Endometrial microvascular endothelial cells (primary cell): ENCODE data around the gene ERAS. TPM values are rescaled to one million over a fixed set of nuclear protein-coding genes. Genes with fewer than 3 reads are reported as not detected.

Experiments used
- total RNA-seq: library from RNA; depleted of rRNA; stranded (reverse); fragments of >200 nt; gene quantifications from one replicate; pipeline ENCODE4 v1.2.3, GENCODE V29; 2015; ENCODE audit errors: inconsistent ontology term

Gene ERAS
- total RNA-seq, 1 donor from 2014 or later = not detected

Other genes with a start within 250 kb of the ERAS start
- gene WDR13, start 229.0 kb upstream of the ERAS start, total RNA-seq = 120 TPM
- not detected for gene WAS, start 142.7 kb upstream of the ERAS start, total RNA-seq
- 25.3 TPM for gene SUV39H1, start 129.8 kb upstream of the ERAS start, total RNA-seq
- not detected for gene GLOD5, start 64.8 kb upstream of the ERAS start, total RNA-seq
- gene GATA1, start 39.9 kb upstream of the ERAS start, total RNA-seq = not detected
- gene HDAC6, start 24.4 kb upstream of the ERAS start, total RNA-seq = 59.2 TPM
- not detected for gene PCSK1N, start 9.1 kb downstream of the ERAS start, total RNA-seq
- gene TIMM17B, start 71.3 kb downstream of the ERAS start, total RNA-seq = 58.7 TPM
- 68.3 TPM for gene PQBP1, start 71.4 kb downstream of the ERAS start, total RNA-seq
- gene SLC35A2, start 85.1 kb downstream of the ERAS start, total RNA-seq = 27.4 TPM
- 5.3 TPM for gene PIM2, start 92.5 kb downstream of the ERAS start, total RNA-seq
- gene OTUD5, start 131.1 kb downstream of the ERAS start, total RNA-seq = 27.3 TPM
- 1.4 TPM for gene KCND1, start 145.3 kb downstream of the ERAS start, total RNA-seq
- 21.2 TPM for gene GRIPAP1, start 175.8 kb downstream of the ERAS start, total RNA-seq
- gene TFE3, start 216.8 kb downstream of the ERAS start, total RNA-seq = 82.3 TPM
- gene CCDC120, start 232.5 kb downstream of the ERAS start, total RNA-seq = 1.0 TPM
- 11.2 TPM for gene PRAF2, start 247.5 kb downstream of the ERAS start, total RNA-seq